NCI-H345 (cell line): ENCODE results near the gene ZFP28.

Experiments used
- DNase-seq: peaks from one replicate; lab custom pipeline; 2025; lab: John Stamatoyannopoulos, UW

ZFP28 gene

GRCh38 chr19:56595548-56595899, 56.8 kb downstream of the ZFP28 start:
- no peak for DNase-seq

- no peak for DNase-seq
Measured at GRCh38 chr19:56596676-56597075, 57.9 kb downstream of the ZFP28 start.

DNA sequence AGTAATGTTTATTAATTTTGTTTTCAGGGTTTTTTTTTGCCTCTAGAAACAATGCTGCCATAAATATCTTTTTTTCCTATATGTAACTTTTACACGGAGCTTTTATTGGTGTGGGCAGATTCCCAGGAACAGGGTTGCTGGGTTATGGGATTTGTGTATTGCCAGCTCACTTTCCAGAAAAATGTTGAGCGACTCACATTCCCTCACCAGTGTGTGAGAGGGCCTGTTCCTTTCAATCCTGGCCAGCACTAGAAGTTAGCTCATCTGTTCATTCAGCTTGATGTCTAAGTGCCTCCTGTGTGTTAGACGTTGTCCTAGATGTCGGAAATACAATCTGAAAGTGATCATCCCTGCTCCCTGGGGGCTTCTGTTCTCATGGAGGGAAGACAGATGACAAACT, 58.9 kb downstream of the ZFP28 start:
- DNase-seq: no peak

- no peak for DNase-seq
Measured at GRCh38 chr19:56601375-56601774, 62.6 kb downstream of the ZFP28 start.

GRCh38 chr19:56603829-56604228, 65.1 kb downstream of the ZFP28 start:
- DNase-seq: no peak
